HepG2 (cell line): Measurements from ENCODE around the gene UBQLN4. TPM values are rescaled to one million over a fixed set of nuclear protein-coding genes. Genes with fewer than 3 reads are reported as not detected.
A peak's percentile ranks its signal among the peaks of the same experiment; 100 is the strongest.

ENCODE experiments used
- FOXO1 ChIP-seq: sonication (generic); formaldehyde crosslinking; IDR thresholded peaks from 2 replicates; pipeline ENCODE4 v1.4.0; 2020; ENCODE audit warnings: missing genetic modification reagents
- MXI1 ChIP-seq: IDR thresholded peaks from 3 replicates; pipeline ENCODE4 v1.6.1; 2012; ENCODE audit warnings: low read depth, low read length, inconsistent platforms, borderline replicate concordance
- NFIB ChIP-seq: sonication (generic); formaldehyde crosslinking; IDR thresholded peaks from 2 replicates; pipeline ENCODE4 v1.9.0; 2021; ENCODE audit warnings: missing genetic modification reagents, mild to moderate bottlenecking, borderline replicate concordance
- PAWR ChIP-seq: sonication (generic); formaldehyde crosslinking; IDR thresholded peaks from 2 replicates; pipeline ENCODE4 v1.4.0; 2020; ENCODE audit warnings: missing genetic modification reagents, mild to moderate bottlenecking, borderline replicate concordance
- POLR2AphosphoS2 ChIP-seq: IDR thresholded peaks from 2 replicates; pipeline ENCODE4 v1.6.1; 2011; ENCODE audit warnings: low read depth, low read length, improper control_type of control experiment
- POLR2G ChIP-seq: fragments of 200-400 bp; formaldehyde crosslinking; IDR thresholded peaks from 2 replicates; pipeline ENCODE4 v1.6.1; 2018; ENCODE audit warnings: mild to moderate bottlenecking, low read depth, low read length, moderate library complexity
- RORA ChIP-seq: sonication (generic); formaldehyde crosslinking; IDR thresholded peaks from 2 replicates; pipeline ENCODE4 v1.5.0; 2020; ENCODE audit warnings: mild to moderate bottlenecking, missing genetic modification reagents, moderate library complexity
- SP1 ChIP-seq, 2 experiments: fragments of 450-650 bp in 1 of 2; sonication (generic) in 1 of 2; formaldehyde crosslinking in 1 of 2; IDR thresholded peaks; 2 replicates each; pipeline versions ENCODE4 v1.4.0 to v1.6.1; 2016 to 2020; ENCODE audit warnings: missing genetic modification reagents in 1 of 2
- TCF7L2 ChIP-seq: IDR thresholded peaks from 2 replicates; pipeline ENCODE4 v1.6.1; 2011; ENCODE audit warnings: mild to moderate bottlenecking, low read depth, low read length, moderate library complexity
- TMF1 ChIP-seq: sonication (generic); formaldehyde crosslinking; IDR thresholded peaks from 2 replicates; pipeline ENCODE4 v1.8.1; 2022; ENCODE audit warnings: low read depth, missing genetic modification reagents
- ZBTB8A ChIP-seq: sonication (generic); formaldehyde crosslinking; IDR thresholded peaks from 2 replicates; pipeline ENCODE4 v1.4.0; 2020; ENCODE audit warnings: mild to moderate bottlenecking, low read depth, missing genetic modification reagents, borderline replicate concordance
- ZNF20 ChIP-seq: sonication (generic); formaldehyde crosslinking; IDR thresholded peaks from 2 replicates; pipeline ENCODE4 v1.4.0; 2020; ENCODE audit warnings: mild to moderate bottlenecking, moderate library complexity, missing genetic modification reagents
- ZNF3 ChIP-seq: IDR thresholded peaks from 2 replicates; pipeline ENCODE4 v1.7.0; 2017; ENCODE audit warnings: inconsistent platforms
- ZNF446 ChIP-seq: sonication (generic); formaldehyde crosslinking; IDR thresholded peaks from 2 replicates; pipeline ENCODE4 v1.5.0; 2020; ENCODE audit warnings: mild to moderate bottlenecking, missing genetic modification reagents
- ZNF672 ChIP-seq: sonication (generic); formaldehyde crosslinking; IDR thresholded peaks from 2 replicates; pipeline ENCODE4 v1.8.1; 2022; ENCODE audit warnings: missing genetic modification reagents
- ZNF773 ChIP-seq: sonication (generic); formaldehyde crosslinking; IDR thresholded peaks from 2 replicates; pipeline ENCODE4 v1.4.0; 2020; ENCODE audit warnings: missing genetic modification reagents, borderline replicate concordance
- ZNF878 ChIP-seq: sonication (generic); formaldehyde crosslinking; IDR thresholded peaks from 2 replicates; pipeline ENCODE4 v1.8.1; 2023; ENCODE audit warnings: mild to moderate bottlenecking, missing genetic modification reagents, moderate library complexity
- polyA plus RNA-seq, 8 experiments: library from polyadenylated mRNA; depleted of rRNA in 3 of 8; stranded (reverse) in 7 of 8; unstranded in 1 of 8; fragments of >200 nt; fragmentation: Illumina TruSeq in 4 of 8; extraction: Trizol in 4 of 8; gene quantifications; 2 replicates each; pipeline versions ENCODE4 v1.2.1 to v1.2.3, GENCODE V29; 2011 to 2016; ENCODE audit warnings: low read depth in 4 of 8, missing spikeins in 1 of 8, mixed read lengths in 1 of 8; ENCODE audit not compliant: insufficient read depth in 1 of 8
- total RNA-seq, 5 experiments: library from RNA; depleted of rRNA; stranded (reverse); fragments of >200 nt; fragmentation: Illumina TruSeq; extraction: Trizol; gene quantifications; 2 replicates each; pipeline ENCODE4 v1.2.3, GENCODE V29; 2016; ENCODE audit warnings: low read depth in 1 of 5
- TF ChIP-seq, protein P1 (sequence below): sonication (generic); formaldehyde crosslinking; IDR thresholded peaks from 2 replicates; pipeline ENCODE4 v1.4.0; 2020; ENCODE audit warnings: missing genetic modification reagents, low read depth, mild to moderate bottlenecking, borderline replicate concordance
- TF ChIP-seq, protein P2 (sequence below): IDR thresholded peaks from 2 replicates; pipeline ENCODE4 v1.6.1; 2012; ENCODE audit warnings: inconsistent platforms
- TF ChIP-seq, protein P3 (sequence below): sonication (generic); formaldehyde crosslinking; IDR thresholded peaks from 2 replicates; pipeline ENCODE4 v1.5.0; 2020; ENCODE audit warnings: missing genetic modification reagents
- TF ChIP-seq, protein P4 (sequence below): sonication (generic); formaldehyde crosslinking; IDR thresholded peaks from 2 replicates; pipeline ENCODE4 v1.5.1; 2020; ENCODE audit warnings: missing genetic modification reagents, mild to moderate bottlenecking, borderline replicate concordance
- TF ChIP-seq, protein P5 (sequence below): sonication (generic); formaldehyde crosslinking; IDR thresholded peaks from 2 replicates; pipeline ENCODE4 v1.4.0; 2020; ENCODE audit warnings: missing genetic modification reagents
- TF ChIP-seq, protein P6 (sequence below): sonication (generic); formaldehyde crosslinking; IDR thresholded peaks from 2 replicates; pipeline ENCODE4 v1.8.0; 2022; ENCODE audit warnings: mild to moderate bottlenecking, missing genetic modification reagents, borderline replicate concordance

Gene UBQLN4
- total and polyA plus RNA-seq, 2 of the 13 experiments (the other 11 are each of a cell fraction or from before 2014, with no cell fraction given), result 31.5 to 39.8 TPM

DNA sequence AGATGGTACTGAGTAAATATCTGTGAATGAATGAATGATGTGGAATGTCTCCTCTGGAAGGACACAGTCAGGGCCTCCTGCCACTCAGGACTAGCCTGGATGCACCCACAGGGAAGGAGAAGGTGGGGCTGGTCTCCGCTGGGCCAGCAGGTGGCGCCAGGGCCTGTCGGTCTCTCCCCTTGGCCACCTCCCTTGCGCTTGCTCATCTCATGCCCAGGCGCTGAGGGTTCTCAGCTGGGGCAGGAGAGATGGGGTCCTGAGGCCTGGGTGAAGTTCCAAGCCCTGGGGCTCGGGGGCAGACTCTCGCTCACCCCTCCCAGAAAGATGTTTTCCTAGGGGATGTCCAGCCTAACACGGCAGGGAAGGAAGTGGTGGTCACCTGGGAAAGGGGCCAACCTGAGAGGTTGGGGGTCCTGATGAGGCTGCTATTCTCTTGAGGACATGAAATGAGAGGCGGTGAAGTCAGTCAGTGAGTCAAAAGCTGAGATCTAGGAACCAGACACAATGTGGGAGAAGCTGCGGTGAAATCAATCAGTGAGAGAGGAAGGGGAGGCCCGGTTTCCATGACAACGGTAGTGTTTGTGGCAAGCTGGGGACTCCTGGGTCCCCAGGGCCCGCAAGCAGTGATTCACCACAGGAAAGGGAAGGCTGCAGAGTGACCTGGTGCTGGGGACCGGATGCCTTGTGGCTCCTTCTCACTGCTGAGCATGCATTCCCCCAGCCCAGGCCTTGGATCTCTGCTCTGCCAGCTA, 43.2 kb upstream of the UBQLN4 start (continued):
- TF ChIP-seq POLR2G, result no peak
- TF ChIP-seq, protein P1, sequence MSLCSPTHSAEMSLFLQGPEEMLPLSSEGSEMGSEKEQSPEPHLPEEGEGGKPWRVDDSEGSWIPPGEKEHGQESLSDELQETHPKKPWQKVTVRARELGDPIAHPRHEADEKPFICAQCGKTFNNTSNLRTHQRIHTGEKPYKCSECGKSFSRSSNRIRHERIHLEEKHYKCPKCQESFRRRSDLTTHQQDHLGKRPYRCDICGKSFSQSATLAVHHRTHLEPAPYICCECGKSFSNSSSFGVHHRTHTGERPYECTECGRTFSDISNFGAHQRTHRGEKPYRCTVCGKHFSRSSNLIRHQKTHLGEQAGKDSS, result peak; percentile 71; the same call in 1 of the 2 replicates
- no peak for TF ChIP-seq TMF1
- TF ChIP-seq SP1 (IDR thresholded peaks at IDR 0.05), result no peak
- peak; percentile 53; the same call in 1 of the 2 replicates for TF ChIP-seq SP1 (CRISPR knock-in tag; IDR thresholded peaks at IDR 0.05)
- no peak for TF ChIP-seq ZNF3
- TF ChIP-seq, protein P2, sequence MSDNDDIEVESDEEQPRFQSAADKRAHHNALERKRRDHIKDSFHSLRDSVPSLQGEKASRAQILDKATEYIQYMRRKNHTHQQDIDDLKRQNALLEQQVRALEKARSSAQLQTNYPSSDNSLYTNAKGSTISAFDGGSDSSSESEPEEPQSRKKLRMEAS, result peak; percentile 66; the same call in 1 of the 2 replicates
- TF ChIP-seq FOXO1 (CRISPR knock-in tag), result peak; percentile 56; the same call in 1 of the 2 replicates
- 0 out of 2 replicates have a peak, but pooled peaks have one; percentile 55 for TF ChIP-seq PAWR (CRISPR knock-in tag)
- TF ChIP-seq NFIB (CRISPR knock-in tag), result no peak
- TF ChIP-seq, protein P3, sequence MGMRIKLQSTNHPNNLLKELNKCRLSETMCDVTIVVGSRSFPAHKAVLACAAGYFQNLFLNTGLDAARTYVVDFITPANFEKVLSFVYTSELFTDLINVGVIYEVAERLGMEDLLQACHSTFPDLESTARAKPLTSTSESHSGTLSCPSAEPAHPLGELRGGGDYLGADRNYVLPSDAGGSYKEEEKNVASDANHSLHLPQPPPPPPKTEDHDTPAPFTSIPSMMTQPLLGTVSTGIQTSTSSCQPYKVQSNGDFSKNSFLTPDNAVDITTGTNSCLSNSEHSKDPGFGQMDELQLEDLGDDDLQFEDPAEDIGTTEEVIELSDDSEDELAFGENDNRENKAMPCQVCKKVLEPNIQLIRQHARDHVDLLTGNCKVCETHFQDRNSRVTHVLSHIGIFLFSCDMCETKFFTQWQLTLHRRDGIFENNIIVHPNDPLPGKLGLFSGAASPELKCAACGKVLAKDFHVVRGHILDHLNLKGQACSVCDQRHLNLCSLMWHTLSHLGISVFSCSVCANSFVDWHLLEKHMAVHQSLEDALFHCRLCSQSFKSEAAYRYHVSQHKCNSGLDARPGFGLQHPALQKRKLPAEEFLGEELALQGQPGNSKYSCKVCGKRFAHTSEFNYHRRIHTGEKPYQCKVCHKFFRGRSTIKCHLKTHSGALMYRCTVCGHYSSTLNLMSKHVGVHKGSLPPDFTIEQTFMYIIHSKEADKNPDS (CRISPR knock-in tag), result no peak
- TF ChIP-seq, protein P4, sequence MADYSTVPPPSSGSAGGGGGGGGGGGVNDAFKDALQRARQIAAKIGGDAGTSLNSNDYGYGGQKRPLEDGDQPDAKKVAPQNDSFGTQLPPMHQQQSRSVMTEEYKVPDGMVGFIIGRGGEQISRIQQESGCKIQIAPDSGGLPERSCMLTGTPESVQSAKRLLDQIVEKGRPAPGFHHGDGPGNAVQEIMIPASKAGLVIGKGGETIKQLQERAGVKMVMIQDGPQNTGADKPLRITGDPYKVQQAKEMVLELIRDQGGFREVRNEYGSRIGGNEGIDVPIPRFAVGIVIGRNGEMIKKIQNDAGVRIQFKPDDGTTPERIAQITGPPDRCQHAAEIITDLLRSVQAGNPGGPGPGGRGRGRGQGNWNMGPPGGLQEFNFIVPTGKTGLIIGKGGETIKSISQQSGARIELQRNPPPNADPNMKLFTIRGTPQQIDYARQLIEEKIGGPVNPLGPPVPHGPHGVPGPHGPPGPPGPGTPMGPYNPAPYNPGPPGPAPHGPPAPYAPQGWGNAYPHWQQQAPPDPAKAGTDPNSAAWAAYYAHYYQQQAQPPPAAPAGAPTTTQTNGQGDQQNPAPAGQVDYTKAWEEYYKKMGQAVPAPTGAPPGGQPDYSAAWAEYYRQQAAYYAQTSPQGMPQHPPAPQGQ, result no peak
- no peak for TF ChIP-seq RORA (CRISPR knock-in tag)
- no peak for TF ChIP-seq ZNF773
- TF ChIP-seq ZBTB8A (CRISPR knock-in tag), result no peak
- TF ChIP-seq MXI1, result 0 out of 3 replicates have a peak, but pooled peaks have one; percentile 26
- TF ChIP-seq POLR2AphosphoS2, result no peak
- no peak for TF ChIP-seq ZNF672 (CRISPR knock-in tag)
- no peak for TF ChIP-seq ZNF878
- no peak for TF ChIP-seq ZNF20
- TF ChIP-seq, protein P5, sequence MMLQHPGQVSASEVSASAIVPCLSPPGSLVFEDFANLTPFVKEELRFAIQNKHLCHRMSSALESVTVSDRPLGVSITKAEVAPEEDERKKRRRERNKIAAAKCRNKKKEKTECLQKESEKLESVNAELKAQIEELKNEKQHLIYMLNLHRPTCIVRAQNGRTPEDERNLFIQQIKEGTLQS (CRISPR knock-in tag), result peak; percentile 64; the same call in 1 of the 2 replicates
- TF ChIP-seq, protein P6, sequence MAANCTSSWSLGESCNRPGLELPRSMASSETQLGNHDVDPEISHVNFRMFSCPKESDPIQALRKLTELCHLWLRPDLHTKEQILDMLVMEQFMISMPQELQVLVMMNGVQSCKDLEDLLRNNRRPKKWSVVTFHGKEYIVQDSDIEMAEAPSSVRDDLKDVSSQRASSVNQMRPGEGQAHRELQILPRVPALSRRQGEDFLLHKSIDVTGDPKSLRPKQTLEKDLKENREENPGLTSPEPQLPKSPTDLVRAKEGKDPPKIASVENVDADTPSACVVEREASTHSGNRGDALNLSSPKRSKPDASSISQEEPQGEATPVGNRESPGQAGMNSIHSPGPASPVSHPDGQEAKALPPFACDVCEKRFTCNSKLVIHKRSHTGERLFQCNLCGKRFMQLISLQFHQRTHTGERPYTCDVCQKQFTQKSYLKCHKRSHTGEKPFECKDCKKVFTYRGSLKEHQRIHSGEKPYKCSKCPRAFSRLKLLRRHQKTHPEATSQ (CRISPR knock-in tag), result no peak
- no peak for TF ChIP-seq TCF7L2
- TF ChIP-seq ZNF446, result no peak
